GM18520 (cell line): ENCODE measurements around the gene DNAI4.
"Not testable (repeated sequence)": the region's sequence is repeated elsewhere in the genome, so short reads cannot be mapped to it uniquely, and the experiment has no call there.

Source experiments
- ATAC-seq: cut with Tn5 transposase; IDR thresholded peaks from one replicate; pipeline ENCODE4 v1.9.1; 2021; ENCODE audit not compliant: unreplicated experiment

The DNAI4 gene

DNA sequence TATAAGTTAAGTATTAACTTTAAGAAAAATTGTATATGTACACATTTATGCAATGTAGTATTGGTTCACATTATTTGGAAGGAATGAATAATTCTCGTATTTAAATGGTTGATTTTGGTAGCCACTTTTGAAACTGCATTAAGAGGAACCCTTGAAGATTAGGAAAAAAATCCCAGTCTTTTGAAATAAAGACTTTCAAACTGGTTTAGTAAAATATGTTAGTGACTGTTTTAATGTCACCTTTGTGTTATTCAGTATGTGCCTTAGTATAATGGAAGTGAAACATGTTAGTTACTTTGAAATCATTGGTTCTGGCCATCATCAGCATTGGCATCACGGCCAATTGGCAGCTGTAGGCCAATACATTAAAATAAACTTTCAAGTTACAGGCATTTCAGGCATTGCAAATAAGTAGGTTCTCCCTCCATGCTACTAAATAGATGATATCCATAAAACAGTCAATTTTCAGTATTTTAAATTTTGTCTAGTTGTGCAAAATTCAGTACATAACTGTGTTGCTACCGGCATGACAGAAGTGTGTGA lies 4.6 kb upstream of the DNAI4 start:
- no peak for ATAC-seq

DNA sequence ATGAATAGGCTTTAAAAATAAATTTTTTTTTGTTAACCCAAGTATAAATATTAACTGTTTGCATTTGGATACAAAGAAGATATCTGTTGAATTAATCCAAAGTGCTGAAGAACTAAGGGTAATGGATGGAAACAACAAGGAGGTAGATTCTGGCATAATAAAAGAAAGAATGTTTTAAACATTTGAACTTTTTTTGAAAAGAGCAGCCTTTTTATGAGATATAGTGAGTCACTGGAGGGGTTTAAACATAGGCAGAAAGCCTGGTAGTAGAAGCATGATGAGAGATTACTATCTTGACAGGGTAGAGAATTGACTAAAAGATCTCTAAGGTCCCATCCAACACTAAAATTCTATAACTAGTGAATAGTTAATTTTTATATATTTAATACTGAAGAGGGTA lies 2.9 kb upstream of the DNAI4 start:
- ATAC-seq = no peak

DNA sequence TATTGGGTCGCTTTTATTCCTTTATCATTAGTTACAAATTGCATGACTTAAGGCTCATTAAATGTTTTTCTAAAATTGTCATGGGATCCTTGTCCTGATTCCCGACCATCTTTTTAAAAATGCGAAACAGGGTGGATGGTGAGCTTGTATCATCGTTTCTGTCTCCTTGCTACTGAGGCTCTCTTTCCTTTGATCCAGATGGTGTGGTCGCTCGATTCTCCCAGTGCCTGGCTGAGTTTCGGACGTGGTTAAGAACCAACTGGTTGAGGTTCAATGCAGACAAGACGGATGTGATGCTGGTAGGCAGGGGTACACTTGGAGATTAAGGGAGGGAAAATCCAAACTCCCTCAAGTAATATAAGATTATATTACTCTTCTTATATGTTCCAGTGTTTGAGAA lies 1.3 kb upstream of the DNAI4 start:
- no peak for ATAC-seq

DNA sequence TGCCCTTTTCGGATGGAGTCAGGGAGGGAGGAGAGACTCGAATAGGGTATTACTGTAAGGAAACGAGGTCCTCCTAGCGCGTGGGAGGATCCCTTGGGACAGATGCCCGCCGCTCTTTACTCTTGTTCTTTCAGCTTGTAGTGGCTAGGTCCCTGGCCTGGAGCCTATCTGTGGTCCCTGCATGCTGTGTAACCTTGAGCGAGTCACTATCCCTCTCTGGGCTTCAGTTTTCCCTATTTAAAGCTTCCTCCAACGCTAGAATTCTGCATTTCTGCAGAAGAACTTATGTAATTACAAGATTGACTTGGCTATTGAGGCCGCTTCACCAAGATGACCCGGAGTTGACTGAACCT lies 878 bp upstream of the DNAI4 start:
- ATAC-seq = peak; percentile 0

DNA sequence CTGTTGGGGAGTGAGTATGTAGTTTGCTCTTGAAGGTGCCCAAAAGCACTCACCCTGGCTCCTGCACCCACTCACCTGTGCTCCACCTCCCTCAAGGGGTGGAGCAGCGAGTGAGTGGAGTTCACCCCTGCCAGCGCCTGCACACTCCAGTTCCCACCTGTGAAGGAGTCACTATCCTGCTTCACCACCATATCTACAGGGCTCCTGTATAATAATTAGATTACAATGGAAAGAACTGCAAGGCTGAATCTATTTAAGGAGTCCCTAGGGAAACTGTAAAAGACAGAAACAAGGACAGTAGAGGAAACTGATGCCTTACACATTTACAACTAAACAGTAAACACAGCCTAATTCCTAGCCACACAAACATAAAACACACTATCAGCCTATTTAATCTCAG lies 4.1 kb downstream of the DNAI4 start:
- no peak for ATAC-seq

DNA sequence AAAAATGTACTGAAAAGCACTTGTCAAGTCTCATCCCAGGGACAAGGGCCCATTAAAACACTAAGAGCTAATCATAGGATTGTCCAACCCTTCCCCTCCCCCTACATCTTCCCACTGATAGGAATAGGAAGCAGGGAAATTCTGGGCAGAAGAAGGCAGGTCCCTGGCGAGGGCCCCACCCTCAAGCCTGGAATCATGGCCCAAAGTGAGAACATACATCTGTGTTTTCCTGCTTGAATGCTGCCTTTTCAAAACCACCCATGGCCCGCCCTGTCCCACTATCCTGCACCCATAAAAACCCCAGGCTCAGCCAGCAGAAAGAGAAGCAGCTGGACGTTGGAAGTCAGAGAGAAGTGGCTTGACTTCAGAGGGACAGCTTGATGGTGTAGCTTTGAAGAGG lies 4.8 kb downstream of the DNAI4 start:
- no peak for ATAC-seq

DNA sequence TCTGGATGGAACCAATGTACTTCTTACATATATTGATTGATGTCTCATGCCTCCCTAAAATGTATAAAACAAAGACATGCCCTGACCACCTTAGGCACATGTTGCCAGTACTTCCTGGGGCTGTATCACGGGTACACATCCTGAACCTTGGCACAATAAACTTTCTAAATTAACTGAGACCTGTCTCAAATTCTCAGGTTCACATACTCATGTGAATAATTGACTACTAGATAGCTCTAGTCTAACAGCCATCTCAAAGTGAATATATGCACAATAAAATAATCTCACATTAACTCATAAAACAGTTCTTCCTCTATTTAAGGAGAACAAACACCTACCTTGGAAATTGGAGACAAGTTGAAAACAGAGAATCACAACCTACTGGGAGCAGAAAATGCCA lies 5.6 kb downstream of the DNAI4 start:
- ATAC-seq = no peak

DNA sequence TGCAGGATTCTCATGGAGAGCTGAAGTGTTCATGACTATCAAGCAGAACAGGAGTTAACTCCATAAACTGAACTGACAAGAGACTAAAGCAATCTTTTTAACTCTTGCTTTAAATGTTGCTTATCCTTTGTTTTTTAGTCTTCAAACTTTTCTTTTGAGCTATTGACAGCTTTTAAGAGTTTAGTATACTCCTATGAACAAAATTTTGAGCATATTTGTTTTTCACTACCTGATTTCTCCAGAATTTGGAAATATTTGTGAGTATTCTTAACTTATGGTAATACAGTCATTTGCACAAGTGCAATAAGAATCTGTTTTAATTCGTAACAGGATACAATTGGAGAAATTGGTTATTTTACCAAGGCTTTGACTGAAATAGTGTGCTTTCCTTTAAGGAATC lies 7.2 kb downstream of the DNAI4 start:
- no peak for ATAC-seq

DNA sequence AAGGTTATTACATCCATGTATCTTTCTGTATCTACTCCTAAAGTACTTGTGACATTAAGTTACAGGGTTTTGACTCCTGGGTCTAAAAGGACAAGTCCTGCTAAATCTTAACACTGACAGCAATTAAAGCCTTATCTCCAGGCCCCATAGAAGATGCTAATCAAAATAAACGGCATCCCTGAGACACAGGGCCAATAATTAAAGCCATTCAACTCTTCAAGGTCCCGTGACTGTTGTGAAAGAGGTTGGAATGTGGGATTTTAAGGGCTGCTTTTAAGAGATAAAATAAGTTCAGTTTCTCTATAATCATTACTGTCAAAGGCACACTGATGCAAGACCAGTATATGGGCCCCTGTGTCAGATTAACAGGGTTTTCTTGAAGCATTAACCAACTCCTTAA lies 8.3 kb downstream of the DNAI4 start:
- no peak for ATAC-seq

DNA sequence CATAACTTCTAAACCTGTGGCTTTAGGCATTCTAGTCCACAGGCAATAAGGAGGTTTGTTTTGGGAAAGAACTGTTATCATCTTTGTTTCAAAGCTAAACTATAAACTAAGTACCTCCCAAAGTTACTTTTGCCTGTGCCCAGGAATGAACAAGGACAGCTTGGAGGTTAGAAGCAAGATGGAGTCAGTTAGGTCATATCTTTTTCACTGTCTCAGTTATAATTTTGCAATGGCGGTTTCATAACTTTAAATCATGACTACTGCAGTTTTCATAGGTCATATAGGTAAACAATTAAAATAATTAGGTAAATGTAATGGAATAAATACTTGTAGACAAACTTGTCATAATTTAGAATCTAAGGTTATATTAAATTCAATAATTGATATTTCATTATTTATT lies 9.5 kb downstream of the DNAI4 start:
- not testable (repeated sequence) for ATAC-seq

DNA sequence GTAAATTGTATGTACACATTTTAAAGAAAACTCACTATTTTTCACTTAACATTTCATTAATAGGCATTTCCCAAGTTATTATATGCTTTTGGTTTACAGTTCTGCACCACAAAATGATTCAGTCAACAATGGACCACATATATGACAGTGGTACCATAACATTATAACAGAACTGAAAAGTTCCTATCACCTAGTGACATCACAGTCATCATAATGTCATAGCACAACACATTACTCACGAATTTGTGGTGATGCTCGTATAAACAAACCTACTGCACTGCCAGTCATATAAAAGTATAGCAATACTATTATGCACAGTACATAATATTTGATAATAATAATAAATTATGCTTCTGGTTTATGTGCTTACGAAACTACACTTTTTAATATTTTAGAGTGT lies 30.9 kb downstream of the DNAI4 start:
- no peak for ATAC-seq

DNA sequence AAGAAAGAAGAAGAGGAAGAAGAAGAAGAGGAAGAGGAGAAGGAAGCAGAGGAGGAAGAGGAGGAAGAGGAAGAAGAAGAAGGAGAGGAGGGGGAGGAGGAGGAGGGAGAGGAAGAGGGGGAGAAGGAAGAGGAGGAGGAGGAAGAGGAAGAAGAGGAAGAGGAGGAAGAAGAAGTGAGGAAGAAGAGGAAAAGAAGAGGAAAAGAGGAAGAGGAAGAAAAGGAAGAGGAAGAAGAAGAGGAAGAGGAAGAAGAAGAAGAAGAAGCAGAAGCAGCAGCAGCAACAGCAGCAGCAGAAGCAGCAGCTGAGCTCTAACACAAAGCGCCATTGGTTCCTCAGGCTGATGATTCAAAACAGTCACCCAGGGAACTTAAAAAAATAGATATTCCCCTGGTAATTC lies 34.0 kb downstream of the DNAI4 start:
- ATAC-seq = no peak

DNA sequence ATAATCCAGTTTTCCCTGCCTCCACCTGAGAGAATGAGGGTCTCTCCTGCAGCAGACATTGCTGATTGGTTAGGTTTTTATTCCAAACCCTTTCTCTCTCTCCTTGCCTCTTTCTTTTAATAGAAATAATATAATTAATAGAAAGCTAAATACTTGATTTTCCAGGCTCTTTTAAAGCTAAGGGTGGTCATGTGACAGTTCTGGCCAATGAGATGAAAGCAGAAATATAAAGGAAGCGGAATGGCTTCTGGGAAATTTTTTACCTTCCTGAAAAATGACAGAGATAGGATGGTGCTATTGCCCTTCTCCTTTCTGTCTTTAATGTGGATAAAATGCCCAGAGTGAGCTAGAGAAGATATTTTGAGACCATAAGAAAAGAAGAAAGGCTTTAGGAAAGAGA lies 35.6 kb downstream of the DNAI4 start:
- no peak for ATAC-seq

DNA sequence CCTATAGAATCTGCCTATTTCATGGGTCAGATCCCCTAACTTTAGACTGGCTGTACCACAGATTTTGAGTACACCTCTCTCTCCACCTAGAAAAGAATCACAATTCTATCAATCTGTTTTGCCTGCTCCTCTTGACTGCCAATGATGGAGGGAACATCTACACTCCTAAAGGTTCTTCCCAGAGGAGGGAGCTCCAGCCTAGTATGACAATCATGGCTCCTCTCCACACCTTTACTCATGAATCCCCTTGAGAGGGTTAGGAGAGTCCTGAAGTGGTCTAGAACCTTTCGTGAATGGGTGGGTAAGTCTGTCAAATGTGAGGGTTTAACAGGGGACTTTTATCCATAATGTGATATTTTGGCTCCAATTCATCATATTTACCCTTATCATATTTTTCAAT lies 48.0 kb downstream of the DNAI4 start:
- no peak for ATAC-seq

DNA sequence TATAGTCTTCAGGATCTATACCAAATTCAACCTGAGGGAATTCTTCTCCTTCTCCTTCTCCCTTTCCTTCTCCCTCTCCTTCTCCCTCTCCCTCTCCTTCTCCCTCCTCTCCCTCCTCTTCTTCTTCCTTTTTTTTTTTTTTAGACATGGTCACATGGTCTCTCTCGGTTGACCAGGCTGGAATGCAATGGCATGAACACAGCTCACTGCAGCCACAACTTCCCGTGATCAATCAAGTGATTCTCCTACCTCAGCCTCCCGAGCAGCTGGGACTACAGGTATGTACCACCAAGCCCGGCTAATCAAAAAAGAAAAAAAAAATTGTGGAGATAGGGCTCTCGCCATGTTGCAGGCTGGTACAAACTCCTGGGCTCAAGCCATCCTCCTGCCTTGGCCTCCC lies 51.5 kb downstream of the DNAI4 start:
- ATAC-seq = no peak

DNA sequence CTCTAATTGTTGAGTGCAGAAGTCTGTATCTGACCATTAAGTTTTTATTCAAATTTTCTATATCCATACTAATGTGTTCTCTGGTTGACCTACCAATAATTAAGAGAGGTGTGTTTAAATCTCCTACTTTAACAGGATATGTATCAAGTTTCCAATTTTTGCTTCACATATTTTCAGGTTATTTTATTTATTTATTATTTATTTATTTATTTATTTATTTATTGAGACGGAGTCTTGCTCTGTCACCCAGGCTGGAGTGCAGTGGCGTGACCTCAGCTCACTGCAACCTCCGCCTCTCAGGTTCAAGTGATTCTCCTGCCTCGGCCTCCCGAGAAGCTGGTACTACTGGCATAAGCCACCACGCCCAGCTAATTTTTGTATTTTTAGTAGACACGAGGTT lies 52.6 kb downstream of the DNAI4 start:
- ATAC-seq = not testable (repeated sequence)

DNA sequence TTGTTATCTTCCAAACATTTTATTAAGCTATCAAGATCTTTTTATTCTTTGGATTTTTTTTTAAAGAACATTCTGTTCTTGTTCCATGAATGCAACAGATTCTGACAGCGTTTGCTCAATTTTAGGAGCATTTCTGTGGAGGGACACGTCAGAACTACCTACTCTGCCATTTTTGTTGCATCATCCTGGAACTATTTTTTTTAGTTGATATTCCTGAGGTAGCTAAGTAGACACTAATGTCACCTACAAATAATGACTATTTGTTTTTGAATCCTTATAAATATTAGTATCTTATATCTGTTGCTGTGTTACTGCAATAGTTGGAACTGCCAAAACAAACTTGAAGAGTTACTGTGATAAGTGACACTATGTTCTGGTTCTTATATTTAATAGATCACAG lies 57.2 kb downstream of the DNAI4 start:
- no peak for ATAC-seq

DNA sequence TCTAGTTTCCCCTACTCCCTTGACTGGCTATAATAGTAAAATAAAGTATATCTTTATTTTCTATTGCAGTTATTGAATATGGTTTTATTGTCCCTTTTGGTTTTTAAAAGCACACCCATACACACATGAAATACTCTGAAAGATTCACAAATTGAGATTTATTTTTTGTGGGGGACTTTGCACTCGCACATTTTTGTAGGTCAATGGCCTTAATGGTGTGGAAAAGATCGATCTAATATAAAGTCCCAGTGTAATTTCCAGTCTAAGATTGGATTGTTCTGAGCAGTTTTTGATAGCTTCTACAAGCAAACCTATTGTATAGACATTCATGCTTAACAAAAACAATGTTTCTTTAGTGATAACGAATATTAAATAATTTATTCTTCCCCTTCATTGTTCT lies 64.1 kb downstream of the DNAI4 start:
- ATAC-seq = no peak

DNA sequence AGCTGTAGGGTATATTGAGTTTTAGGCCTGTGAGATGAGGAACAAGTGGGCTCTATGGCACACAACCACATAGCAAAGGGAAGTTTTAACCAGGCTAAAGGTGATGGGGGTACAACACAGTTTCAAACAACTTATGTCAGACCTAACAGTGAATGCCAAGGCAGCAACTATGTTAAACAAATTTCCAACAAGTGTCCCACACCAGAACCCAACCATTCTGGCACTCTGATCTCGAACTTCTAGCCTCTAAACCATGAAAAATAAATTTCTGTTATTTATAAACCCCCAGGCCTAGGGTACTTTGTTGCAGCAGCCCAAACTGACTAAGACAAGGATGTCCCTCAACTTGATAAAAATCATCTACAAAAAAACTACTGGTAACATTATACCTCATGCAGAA lies 71.3 kb downstream of the DNAI4 start:
- ATAC-seq = no peak

DNA sequence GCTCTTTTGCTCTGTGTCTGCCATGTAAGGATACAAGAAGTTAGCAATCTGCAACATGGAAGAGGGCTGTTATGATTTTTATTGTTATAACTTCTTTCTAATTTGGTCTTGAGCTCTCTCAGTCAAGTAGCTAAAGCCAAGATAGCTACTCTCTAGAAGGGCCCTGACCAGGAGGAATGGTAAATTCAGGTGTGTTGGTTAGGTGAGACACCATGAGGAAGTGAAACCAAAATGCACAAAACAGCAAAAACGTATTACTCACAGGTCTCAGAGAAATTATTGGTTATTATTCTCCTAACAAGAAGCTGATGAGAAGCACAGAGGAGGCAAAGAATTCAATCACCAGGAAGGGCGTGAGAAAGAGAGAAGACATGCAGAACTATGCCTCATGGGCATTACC lies 71.8 kb downstream of the DNAI4 start:
- ATAC-seq = no peak

DNA sequence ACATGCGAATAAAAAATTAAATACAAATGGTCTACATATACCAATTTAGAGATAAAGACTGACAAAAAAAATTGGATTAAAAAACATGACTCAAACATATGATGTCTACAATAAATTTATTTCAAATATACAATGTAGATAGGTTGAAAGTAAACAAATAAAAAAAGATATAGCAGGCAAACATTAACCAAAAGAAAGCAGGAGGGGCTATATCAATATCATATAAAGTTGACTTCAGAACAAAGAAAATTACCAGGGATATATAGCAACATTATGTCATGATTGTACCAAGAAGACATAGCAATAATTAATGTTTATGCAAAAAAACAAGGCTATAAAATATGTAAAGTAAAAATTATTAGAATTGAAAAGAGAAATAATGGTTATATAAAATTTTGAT lies 73.7 kb downstream of the DNAI4 start:
- no peak for ATAC-seq

DNA sequence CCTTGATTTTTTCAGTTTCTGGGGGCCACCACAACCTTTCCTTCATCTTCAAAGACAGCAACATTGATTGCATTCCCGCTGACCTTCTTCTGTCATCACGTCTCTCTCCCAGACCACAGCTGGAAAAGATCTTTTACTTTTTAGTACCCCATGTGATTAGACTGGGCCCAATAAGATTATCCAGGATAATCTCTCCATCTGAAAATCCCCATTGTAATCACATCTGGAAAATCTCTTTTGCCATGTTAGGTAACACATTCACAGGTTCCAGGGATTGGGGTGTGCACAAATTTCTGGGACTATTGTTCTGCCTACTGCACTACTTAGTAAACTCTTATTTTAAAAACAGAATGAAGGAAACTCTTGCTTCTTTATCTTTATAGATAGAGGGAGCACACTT lies 76.5 kb downstream of the DNAI4 start:
- no peak for ATAC-seq

DNA sequence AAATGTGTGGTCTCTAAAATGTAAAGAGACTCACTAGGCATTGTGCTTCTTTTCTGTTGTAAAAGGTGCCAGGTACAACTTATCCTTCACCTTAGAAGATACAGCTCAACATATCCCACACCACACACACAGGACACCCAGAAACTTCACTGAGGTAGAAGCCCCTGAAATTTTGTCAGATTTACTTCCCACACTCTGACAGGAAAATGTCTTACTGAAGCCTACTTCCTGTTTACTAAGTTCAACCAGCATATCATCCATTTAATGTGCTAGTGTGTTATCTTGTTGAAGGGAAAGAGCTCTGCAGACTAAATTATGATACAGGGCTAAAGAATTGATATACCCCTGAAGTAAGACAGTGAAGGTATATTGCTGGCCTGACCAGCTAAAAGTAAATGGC lies 83.7 kb downstream of the DNAI4 start:
- ATAC-seq = no peak

DNA sequence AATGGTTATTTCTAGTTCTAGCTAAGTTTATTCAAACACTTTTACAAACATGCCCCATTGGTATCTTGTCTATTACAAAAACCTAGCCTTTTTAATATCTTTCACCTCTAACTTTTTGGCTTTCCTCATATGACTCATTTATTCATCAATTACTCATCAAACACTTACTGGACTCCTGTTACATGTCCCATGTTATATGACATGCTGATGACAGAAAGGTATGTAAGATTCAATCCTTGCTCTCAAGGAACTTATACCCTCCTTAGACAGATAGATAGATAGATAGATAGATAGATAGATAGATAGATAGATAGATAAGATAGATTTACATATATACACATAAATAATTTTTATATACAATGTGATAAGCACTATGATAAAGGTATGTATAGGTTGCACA lies 89.7 kb downstream of the DNAI4 start:
- ATAC-seq = no peak
